ENCODE measurements around the gene OR6J1.
"Not testable (repeated sequence)": the region's sequence is repeated elsewhere in the genome, so short reads cannot be mapped to it uniquely, and the experiment has no call there.

OR6J1 gene

GRCh38 chr14:22650046-22650739 lies 6.0 kb upstream of the OR6J1 start:
- DNase-seq, result no peak

GRCh38 chr14:22648506-22648905 lies 4.4 kb upstream of the OR6J1 start:
- DNase-seq, result no peak

DNA sequence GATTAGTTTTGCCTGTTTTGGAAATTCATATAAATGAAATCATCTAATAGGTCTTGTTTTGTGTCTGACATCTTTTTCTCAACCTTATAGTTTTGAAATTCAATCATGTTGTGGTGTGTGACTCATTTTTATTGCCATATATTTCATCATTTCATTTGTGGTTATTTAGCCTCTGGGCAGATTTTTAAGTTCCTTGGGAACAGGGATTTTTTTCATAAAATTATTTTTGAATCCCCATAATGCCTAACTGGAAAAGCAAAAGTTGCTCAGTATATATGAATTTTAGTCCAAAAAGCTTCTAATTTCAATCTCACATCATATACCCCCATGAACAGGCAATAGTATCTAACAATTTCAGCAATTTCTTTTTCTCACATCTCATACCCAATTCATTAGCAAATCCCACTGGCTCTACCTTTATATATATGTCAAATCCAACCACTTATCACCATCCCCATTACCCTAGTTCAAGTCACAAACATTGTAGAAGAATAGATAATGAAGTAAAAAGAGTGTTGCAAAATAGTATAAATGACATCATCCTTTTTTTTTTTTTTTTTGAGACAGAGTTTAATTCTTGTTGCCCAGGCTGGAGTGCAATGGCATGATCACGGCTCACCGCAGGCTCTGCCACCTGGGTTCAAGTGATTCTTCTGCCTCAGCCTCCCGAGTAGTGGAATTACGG lies 2.6 kb upstream of the OR6J1 start:
- DNase-seq, result peak in 1 of 2 experiments; percentile 19

GRCh38 chr14:22641846-22642245 lies 2.3 kb downstream of the OR6J1 start:
- DNase-seq, result no peak

DNA sequence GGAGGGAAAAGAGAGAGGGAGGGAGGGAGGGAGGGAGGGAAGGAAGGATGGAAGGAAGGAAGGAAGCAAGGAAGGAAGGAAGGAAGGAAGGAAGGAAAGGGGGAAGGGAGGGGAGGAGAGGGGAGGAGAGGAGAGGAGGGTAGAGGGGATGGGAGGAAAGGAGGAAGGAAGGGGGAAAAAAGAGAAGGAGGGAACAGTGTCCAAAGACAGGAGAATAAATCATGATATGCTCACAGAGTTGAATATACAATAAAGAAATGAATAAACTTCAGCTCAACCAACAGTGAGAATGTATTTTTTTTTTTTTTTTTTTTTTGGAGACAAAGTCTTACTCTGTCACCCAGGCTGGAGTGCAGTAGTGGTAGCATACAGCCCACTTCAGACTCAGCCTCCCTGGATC lies 4.0 kb downstream of the OR6J1 start:
- no peak for DNase-seq

- DNase-seq, result not testable (repeated sequence)
Observed at GRCh38 chr14:22635980-22636379, 8.2 kb downstream of the OR6J1 start.

GRCh38 chr14:22634233-22634900 lies 9.8 kb downstream of the OR6J1 start:
- no peak for DNase-seq

DNA sequence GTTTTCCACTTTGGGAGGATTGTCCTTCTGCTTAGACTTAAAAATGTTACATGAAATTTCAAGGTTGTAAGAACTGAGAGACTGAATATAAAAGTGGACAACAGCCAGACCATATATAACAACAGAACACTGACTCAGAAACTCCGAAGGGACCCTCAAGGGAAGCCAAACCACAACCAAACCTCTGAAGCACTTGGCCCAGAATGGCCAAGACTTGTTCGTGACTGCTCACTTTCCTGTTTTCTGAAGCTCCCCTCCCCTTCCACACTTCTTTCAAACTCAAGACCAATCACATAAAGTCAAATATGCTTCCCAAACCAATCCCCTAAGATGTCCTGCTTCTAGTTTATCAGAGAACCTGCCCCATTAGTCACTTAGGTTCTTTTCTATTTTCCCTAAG lies 13.7 kb downstream of the OR6J1 start:
- DNase-seq, result no peak

DNA sequence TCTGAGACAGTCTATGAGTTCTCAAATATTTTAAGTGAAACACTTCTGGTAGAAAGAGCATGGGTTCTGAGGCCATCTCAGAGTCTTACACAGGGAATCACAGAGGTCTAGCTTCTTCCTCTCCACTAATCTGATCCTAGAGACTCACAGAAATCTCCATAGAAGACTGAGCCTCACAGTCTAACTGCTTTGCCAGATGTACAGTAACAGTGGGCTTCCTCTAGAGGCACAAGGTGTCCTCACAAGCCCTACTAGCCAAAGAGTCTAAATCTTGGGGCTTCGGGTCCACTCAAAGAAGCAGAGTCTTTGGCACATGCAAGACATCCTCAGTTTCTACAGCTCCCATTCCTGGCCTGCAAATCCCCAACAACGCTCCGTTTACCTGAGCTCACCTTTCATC lies 14.1 kb downstream of the OR6J1 start:
- no peak for DNase-seq

GRCh38 chr14:22629361-22629760 lies 14.8 kb downstream of the OR6J1 start:
- no peak for DNase-seq

DNA sequence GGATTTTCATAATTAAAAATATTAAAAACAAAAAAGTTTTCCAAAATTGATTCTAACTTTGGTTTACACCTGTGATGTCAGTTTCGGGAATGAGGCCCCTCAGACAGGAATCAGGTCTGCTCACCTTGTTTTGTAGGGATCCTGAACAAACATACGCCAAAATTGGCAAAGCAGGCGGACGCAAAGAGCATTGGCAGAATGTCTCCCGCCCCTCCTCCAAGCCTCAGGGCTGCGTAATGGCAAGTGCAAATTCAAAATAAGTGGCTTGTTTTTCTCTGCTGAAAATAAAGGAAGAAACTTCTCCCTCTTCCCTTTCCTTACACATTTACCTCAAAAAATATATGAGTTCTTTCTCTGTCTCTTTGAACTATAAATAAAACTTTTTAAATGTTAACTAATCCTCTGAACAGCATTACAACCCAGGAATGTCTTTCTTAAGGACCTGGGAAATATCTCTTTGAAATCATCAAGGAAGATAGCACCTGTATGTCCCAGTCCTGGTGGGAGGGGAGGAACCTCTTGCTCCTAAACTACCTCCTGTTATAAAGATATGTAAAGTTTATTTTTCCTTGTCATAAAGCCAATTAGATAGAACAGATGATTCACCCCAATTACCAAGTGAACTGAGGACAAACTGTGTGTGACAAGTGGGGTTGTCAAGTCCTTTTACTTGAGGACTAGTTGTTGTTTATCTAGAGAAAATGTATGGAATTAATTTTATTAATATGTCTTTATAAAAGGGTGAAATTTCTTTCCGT lies 16.5 kb downstream of the OR6J1 start:
- no peak for DNase-seq

DNA sequence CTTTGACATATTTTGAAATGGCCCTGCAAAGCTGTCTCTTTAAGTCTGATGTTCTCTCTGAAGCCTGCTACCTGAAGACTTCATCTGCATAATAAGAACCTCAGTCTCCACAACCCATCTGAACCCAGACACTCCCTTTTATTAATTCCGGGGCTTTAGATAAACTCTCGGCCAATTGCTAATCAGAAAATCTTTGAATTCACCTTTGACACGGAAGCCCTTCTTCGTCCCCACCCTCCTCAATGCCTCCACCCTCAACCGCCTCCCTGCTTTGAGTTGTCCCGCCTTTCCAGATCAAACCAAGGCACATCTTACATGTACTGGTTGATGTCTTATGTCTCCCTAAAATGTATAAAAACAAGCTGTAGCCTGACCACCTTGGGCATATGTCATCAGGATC lies 17.6 kb downstream of the OR6J1 start:
- DNase-seq, result no peak

GRCh38 chr14:22623047-22623446 lies 21.1 kb downstream of the OR6J1 start:
- DNase-seq, result no peak

DNA sequence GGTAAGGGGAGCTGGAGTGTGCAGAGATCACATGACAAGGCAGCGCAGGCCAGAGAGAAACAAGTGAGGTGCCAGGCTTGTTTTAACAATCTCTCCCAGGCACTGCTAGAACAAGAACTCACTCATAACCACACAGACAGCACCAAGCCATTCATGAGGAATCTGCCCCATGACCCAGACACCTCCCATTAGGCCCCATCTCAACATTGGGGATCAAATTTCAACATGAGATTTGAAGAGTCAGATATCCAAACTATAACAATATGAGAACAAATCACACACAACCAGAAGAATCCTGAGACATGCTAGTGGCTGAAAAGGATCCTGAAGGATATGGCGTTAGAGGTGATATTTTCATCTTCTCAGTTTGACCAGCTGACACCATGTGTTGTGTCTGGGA lies 21.9 kb downstream of the OR6J1 start:
- DNase-seq, result no peak

DNA sequence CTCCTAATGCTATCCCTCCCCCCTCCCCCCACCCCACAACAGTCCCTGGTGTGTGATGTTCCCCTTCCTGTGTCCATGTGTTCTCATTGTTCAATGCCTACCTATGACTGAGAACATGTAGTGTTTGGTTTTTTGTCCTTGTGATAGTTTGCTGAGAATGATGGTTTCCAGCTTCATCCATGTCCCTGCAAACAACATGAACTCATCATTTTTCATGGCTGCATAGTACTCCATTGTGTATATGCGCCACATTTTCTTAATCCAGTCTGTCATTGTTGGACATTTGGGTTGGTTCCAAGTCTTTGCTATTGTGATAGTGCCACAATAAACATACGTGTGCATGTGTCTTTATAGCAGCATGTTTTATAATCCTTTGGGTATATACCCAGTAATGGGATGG lies 28.4 kb downstream of the OR6J1 start:
- not testable (repeated sequence) for DNase-seq

GRCh38 chr14:22614240-22614799 lies 29.8 kb downstream of the OR6J1 start:
- peak; percentile 84 to 95 for DNase-seq

DNA sequence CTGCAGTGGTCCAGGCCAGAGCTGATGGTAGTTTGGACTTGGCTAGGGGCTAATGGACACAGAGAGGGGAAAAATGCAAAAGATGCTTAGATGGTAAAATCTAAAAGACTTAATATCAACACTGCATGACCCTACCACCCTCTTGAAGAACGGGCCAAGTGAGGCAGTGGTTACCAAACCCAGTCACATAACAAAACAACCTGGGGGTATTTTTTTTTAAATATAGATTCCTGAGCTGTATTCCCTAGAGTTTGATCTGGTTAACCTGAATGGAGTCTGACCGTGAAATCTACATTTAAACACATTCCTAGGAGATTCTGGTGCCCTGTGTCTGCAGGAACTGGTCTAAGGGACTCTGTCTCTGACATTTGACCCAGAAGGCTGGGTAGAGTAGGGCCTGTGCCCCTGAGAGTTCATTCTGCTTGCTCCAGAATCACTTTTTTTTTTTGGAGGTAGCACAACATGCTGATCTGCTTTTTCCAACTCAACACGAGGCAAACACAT lies 30.4 kb downstream of the OR6J1 start:
- no peak for DNase-seq

GRCh38 chr14:22613106-22613695 lies 31.0 kb downstream of the OR6J1 start:
- DNase-seq, result peak in 1 of 2 experiments; percentile 21

DNA sequence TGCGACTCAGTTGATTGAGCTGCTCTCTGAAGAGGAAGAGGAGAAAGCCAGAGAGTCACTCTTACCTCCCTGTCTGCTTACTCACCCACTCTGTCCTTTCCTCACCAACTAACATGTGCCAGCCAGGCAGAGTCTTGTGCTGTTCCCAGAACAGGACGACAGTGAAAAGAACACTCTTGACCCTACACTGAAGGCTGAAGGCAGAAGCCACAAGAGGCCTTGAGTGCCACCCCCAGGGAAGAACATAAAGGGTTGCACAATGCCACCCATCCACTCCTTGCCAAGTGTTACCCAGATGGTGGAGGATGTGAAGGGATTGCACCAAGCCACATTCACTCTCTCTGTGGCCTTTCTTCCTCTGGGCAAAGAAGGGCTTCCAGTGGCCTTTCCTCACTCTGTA lies 33.2 kb downstream of the OR6J1 start:
- DNase-seq, result no peak

GRCh38 chr14:22607291-22607690 lies 36.9 kb downstream of the OR6J1 start:
- DNase-seq, result no peak

GRCh38 chr14:22606380-22606779 lies 37.8 kb downstream of the OR6J1 start:
- no peak for DNase-seq

DNA sequence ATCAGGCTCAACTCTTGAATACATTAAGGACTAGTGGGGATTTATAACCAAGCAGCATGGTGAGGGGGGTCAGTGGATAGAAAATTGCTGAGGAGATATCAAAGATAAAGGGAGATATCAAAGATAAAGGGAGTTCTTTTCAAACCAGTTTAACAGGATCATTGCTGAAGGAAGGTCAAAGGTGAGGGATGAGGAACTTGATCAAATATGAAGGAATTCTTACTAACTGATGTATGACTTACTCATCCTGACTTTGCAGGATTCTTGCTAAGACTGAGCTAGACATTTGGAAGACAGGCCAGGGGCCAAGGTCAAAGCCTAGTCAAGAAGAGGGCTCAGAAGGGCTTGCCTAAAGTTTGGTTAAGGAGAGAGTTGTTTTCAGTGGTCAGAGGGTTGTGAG lies 41.3 kb downstream of the OR6J1 start:
- DNase-seq, result no peak
